Thyroid gland (tissue), 4 donors: ENCODE results near the gene SUSD3.
A peak's percentile ranks its signal among the peaks of the same experiment; 100 is the strongest.

ENCODE experiments used
- POLR2A ChIP-seq, 2 donors: fragments of 450-650 bp; IDR thresholded peaks; one replicate each; pipeline ENCODE4 v1.6.1; 2017; ENCODE audit warnings: antibody characterized with exemption in 2 of 2, mild to moderate bottlenecking in 2 of 2, moderate library complexity in 1 of 2
- TF ChIP-seq, protein P1 (sequence below), 6 experiments: fragments of 200-600 bp in 3 of 6; fragments of 450-650 bp in 3 of 6; sonication (generic) in 3 of 6; IDR thresholded peaks; one replicate each; pipeline ENCODE4 v1.5.1; 2016 to 2019; ENCODE audit warnings: antibody characterized with exemption in 6 of 6, mild to moderate bottlenecking in 2 of 6, inconsistent platforms in 1 of 6, moderate library complexity in 1 of 6

DNA sequence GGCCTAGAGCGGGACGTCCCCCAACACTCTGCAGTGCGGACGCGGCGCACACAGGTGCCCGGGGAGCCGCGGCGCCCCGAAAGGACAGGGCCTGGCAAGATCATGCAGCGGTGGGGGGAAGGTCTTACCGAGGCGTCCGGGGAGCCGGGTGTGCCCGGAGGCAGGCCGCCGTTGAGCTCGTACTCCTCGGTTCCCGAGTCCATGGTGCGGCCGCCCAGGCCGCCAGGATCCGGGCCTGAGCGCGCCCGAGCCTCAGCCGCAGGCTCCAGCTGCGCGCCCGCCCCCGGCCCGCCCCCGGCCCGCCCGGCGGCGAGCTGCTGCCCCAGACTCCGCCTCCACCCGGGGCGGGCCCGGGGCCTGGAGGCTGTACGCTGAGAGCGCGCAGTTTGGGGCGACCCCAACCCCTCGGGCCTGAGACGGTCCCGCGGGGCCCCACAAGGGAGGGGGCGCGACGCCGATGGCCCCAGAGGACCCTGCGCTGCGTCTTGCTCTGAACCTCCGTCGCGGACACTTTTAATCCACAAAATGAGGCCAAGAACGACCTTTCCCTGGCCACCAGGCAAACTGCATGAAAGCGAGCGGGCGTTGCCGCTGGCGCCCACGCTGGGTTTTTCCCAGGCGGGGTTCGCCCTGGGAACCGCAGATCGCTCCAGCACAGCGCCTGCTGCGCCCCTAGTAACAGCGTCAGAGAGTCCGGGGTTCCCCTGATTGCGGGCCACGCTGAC lies 75.7 kb downstream of the SUSD3 start, which contains the start of gene NINJ1:
- TF ChIP-seq, protein P1, sequence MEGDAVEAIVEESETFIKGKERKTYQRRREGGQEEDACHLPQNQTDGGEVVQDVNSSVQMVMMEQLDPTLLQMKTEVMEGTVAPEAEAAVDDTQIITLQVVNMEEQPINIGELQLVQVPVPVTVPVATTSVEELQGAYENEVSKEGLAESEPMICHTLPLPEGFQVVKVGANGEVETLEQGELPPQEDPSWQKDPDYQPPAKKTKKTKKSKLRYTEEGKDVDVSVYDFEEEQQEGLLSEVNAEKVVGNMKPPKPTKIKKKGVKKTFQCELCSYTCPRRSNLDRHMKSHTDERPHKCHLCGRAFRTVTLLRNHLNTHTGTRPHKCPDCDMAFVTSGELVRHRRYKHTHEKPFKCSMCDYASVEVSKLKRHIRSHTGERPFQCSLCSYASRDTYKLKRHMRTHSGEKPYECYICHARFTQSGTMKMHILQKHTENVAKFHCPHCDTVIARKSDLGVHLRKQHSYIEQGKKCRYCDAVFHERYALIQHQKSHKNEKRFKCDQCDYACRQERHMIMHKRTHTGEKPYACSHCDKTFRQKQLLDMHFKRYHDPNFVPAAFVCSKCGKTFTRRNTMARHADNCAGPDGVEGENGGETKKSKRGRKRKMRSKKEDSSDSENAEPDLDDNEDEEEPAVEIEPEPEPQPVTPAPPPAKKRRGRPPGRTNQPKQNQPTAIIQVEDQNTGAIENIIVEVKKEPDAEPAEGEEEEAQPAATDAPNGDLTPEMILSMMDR (IDR thresholded peaks at IDR 0.05) = peak in 1 of 6 experiments; percentile 28
- TF ChIP-seq POLR2A (IDR thresholded peaks at IDR 0.05) = peak; percentile 85 to 97
